A549 (cell line): Measurements from ENCODE around the gene MT3. TPM values are rescaled to one million over a fixed set of nuclear protein-coding genes. Genes with fewer than 3 reads are reported as not detected.

Source experiments
- ATAC-seq, 2 experiments: fragments of 200-7000 bp in 1 of 2; fragments of >200 bp in 1 of 2; cut with Nextera tagmentation in 1 of 2; cut with Tn5 transposase in 1 of 2; 3 replicates each; pipeline versions ENCODE4 v1.8.0 to v1.9.1; 2018 to 2020; ENCODE audit warnings: mild to moderate bottlenecking in 1 of 2, moderate library complexity in 1 of 2
- CTCF ChIA-PET: fragments of 300-600 bp; sonication (Branson Sonifier 250); formaldehyde crosslinking; extraction: SDS; loops from one replicate; lab custom pipeline; 2021; ENCODE audit warnings: antibody characterized with exemption, inconsistent platforms; lab: Yijun Ruan, JAX
- POLR2A ChIA-PET: fragments of 350-600 bp; formaldehyde crosslinking; extraction: SDS; loops from one replicate; lab custom pipeline; 2021; ENCODE audit warnings: antibody characterized with exemption, inconsistent platforms; lab: Yijun Ruan, JAX
- DNase-seq, 2 experiments: peaks; one replicate each; pipeline versions ENCODE4 v3.0.0 to v3.0.0-alpha.2; 2011 to 2016; ENCODE audit warnings: low read depth in 1 of 2, low spot score in 1 of 2
- FAIRE-seq: peaks from 2 replicates; lab custom pipeline; 2011; peaks lifted over from hg19 to GRCh38; lab: Jason Lieb, UNC
- H3K27ac ChIP-seq, 2 experiments: fragments of >200 bp; sonication (Bioruptor Twin); formaldehyde crosslinking; 3 replicates each; pipeline ENCODE4 v1.5.1; 2016 to 2017
- H3K4me1 ChIP-seq: fragments of >200 bp; sonication (Bioruptor Twin); formaldehyde crosslinking; 3 replicates; pipeline ENCODE4 v1.6.1; 2016
- H3K4me2 ChIP-seq: fragments of >200 bp; sonication (Bioruptor Twin); formaldehyde crosslinking; 3 replicates; pipeline ENCODE4 v1.6.1; 2016
- H3K4me3 ChIP-seq: fragments of >200 bp; sonication (Bioruptor Twin); formaldehyde crosslinking; 3 replicates; pipeline ENCODE4 v1.5.1; 2016
- H3K9me3 ChIP-seq: fragments of >200 bp; sonication (Bioruptor Twin); formaldehyde crosslinking; 3 replicates; pipeline ENCODE4 v1.6.1; 2016
- CBX8 ChIP-seq: fragments of 200-600 bp; sonication (generic); IDR thresholded peaks from 2 replicates; pipeline ENCODE4 v1.6.1; 2016
- CEBPB ChIP-seq, 2 experiments: fragments of >200 bp in 1 of 2; sonication (Bioruptor Twin) in 1 of 2; formaldehyde crosslinking in 1 of 2; IDR thresholded peaks; 2 replicates each; pipeline ENCODE4 v1.6.1; 2012 to 2016
- EHMT2 ChIP-seq: fragments of 200-600 bp; sonication (generic); IDR thresholded peaks from 2 replicates; pipeline ENCODE4 v1.6.1; 2016; ENCODE audit warnings: antibody characterized with exemption, low read depth, mild to moderate bottlenecking, moderate library complexity
- ELK1 ChIP-seq: fragments of 150-350 bp; IDR thresholded peaks from 2 replicates; pipeline ENCODE4 v1.6.1; 2014; ENCODE audit warnings: low read depth, mild to moderate bottlenecking, low read length
- FOSB ChIP-seq: fragments of 250-450 bp; sonication (Bioruptor Pico); IDR thresholded peaks from 2 replicates; pipeline ENCODE4 v1.5.0; 2020; ENCODE audit warnings: mild to moderate bottlenecking, moderate library complexity
- FOXS1 ChIP-seq: fragments of 250-450 bp; sonication (Bioruptor Pico); IDR thresholded peaks from 2 replicates; pipeline ENCODE4 v1.5.0; 2020; ENCODE audit warnings: mild to moderate bottlenecking, moderate library complexity
- HEYL ChIP-seq: fragments of 250-450 bp; sonication (Bioruptor Pico); IDR thresholded peaks from 2 replicates; pipeline ENCODE4 v1.8.0; 2021; ENCODE audit warnings: mild to moderate bottlenecking, moderate library complexity
- HOXB5 ChIP-seq: fragments of 250-450 bp; sonication (Bioruptor Pico); IDR thresholded peaks from 2 replicates; pipeline ENCODE4 v1.5.0; 2020; ENCODE audit warnings: mild to moderate bottlenecking, moderate library complexity
- MAFK ChIP-seq: fragments of 450-650 bp; IDR thresholded peaks from 2 replicates; pipeline ENCODE4 v1.6.1; 2014; ENCODE audit not compliant: partially characterized antibody
- MYC ChIP-seq: IDR thresholded peaks from 2 replicates; pipeline ENCODE4 v1.6.1; 2012; ENCODE audit warnings: mild to moderate bottlenecking, inconsistent platforms, low read length, improper control_type of control experiment, borderline replicate concordance
- NFE2L2 ChIP-seq: fragments of 150-350 bp; conservative IDR thresholded peaks from 2 replicates; pipeline ENCODE4 v1.6.1; 2014; ENCODE audit warnings: low read length
- NPAS2 ChIP-seq: fragments of 250-450 bp; sonication (Bioruptor Pico); IDR thresholded peaks from 2 replicates; pipeline ENCODE4 v1.8.0; 2022; ENCODE audit warnings: mild to moderate bottlenecking, moderate library complexity, borderline replicate concordance
- POLR2AphosphoS2 ChIP-seq: conservative IDR thresholded peaks from 2 replicates; pipeline ENCODE4 v1.6.1; 2012; ENCODE audit warnings: low read length, improper control_type of control experiment, inconsistent platforms
- REST ChIP-seq: fragments of 200-600 bp; sonication (generic); IDR thresholded peaks from 2 replicates; pipeline ENCODE4 v1.6.1; 2016; ENCODE audit warnings: antibody characterized with exemption, mild to moderate bottlenecking, moderate library complexity
- SMC3 ChIP-seq: fragments of >200 bp; sonication (Bioruptor Twin); formaldehyde crosslinking; IDR thresholded peaks from 3 replicates; pipeline ENCODE4 v1.6.1; 2018; ENCODE audit warnings: inconsistent platforms
- USF2 ChIP-seq: fragments of 450-650 bp; IDR thresholded peaks from 2 replicates; pipeline ENCODE4 v1.6.1; 2014; ENCODE audit warnings: antibody characterized with exemption
- ZC3H11A ChIP-seq: fragments of 450-650 bp; IDR thresholded peaks from 2 replicates; pipeline ENCODE4 v1.6.1; 2014; ENCODE audit warnings: antibody characterized with exemption, mild to moderate bottlenecking
- ZNF302 ChIP-seq: fragments of 250-450 bp; sonication (Bioruptor Pico); IDR thresholded peaks from 2 replicates; pipeline ENCODE4 v1.9.0; 2021; ENCODE audit warnings: inconsistent platforms, mild to moderate bottlenecking, moderate library complexity
- ZSCAN20 ChIP-seq: fragments of 250-450 bp; sonication (Bioruptor Pico); IDR thresholded peaks from 2 replicates; pipeline ENCODE4 v1.8.0; 2022; ENCODE audit warnings: mild to moderate bottlenecking, moderate library complexity
- WGBS: methylation state at CpG from one replicate; pipeline ENCODE4 v1.1.6; 2017; ENCODE audit errors: missing lambda C conversion rate; 5-methylcytosine and 5-hydroxymethylcytosine counted together
- polyA plus RNA-seq, 4 experiments: library from polyadenylated mRNA; depleted of rRNA in 3 of 4; stranded (reverse); fragments of >200 nt; fragmentation: RNase III in 1 of 4; extraction: RNeasy Plus Mini Kit Qiagen cat#74134 plus additional on column Dnase treatment in 1 of 4; gene quantifications; 2 replicates in 3 of 4; 3 replicates in 1 of 4; pipeline ENCODE4 v1.2.3, GENCODE V29; 2011 to 2017
- TF ChIP-seq, protein P1 (sequence below): fragments of 250-450 bp; sonication (Bioruptor Pico); IDR thresholded peaks from 2 replicates; pipeline ENCODE4 v1.5.0; 2021; ENCODE audit warnings: mild to moderate bottlenecking, moderate library complexity, borderline replicate concordance

MT3 gene
- polyA plus RNA-seq, 2 of the 4 experiments (the other 2 are of a cell fraction), result 0.16 to 0.21 TPM

GRCh38 chr16:56615353-56615752, 26.0 kb downstream of the MT3 start:
- peak overlapping the region; percentile 38 for H3K4me2 ChIP-seq

GRCh38 chr16:56616608-56617211, 27.4 kb downstream of the MT3 start:
- no peak overlapping the region for H3K27ac ChIP-seq
- H3K9me3 ChIP-seq, result no peaks in the 10 kb centered on the region
- ChIA-PET CTCF (interaction anchor here (0.6 to 19.7 kb wide), 3 partner anchors 10 to 178 kb away, joined by 3 to 340 read pairs (median 14); partner anchors contain the start of genes MT1A, MT1B and MT1F), POLR2A (no interaction called here)
- ATAC-seq (no peak), FAIRE-seq (no peak), DNase-seq (no peak)
- no peak overlapping the region for H3K4me3 ChIP-seq
- no peak overlapping the region for H3K4me2 ChIP-seq
- no peak for TF ChIP-seq ZC3H11A
- no peak for TF ChIP-seq NFE2L2
- TF ChIP-seq HOXB5 (CRISPR knock-in tag), result no peak
- no peak for TF ChIP-seq SMC3
- TF ChIP-seq CBX8, result no peak
- TF ChIP-seq ZNF302 (CRISPR knock-in tag), result no peak
- no peak for TF ChIP-seq EHMT2
- TF ChIP-seq CEBPB (IDR thresholded peaks at IDR 0.05), result no peak
- no peak for TF ChIP-seq MAFK
- TF ChIP-seq NPAS2 (CRISPR knock-in tag), result no peak
- no peak for TF ChIP-seq ELK1
- TF ChIP-seq REST, result no peak
- TF ChIP-seq USF2, result no peak
- TF ChIP-seq HEYL (CRISPR knock-in tag), result no peak
- TF ChIP-seq FOXS1 (CRISPR knock-in tag), result no peak
- no peak for TF ChIP-seq POLR2AphosphoS2
- no peak for TF ChIP-seq MYC
- TF ChIP-seq ZSCAN20, result no peak
- TF ChIP-seq, protein P1, sequence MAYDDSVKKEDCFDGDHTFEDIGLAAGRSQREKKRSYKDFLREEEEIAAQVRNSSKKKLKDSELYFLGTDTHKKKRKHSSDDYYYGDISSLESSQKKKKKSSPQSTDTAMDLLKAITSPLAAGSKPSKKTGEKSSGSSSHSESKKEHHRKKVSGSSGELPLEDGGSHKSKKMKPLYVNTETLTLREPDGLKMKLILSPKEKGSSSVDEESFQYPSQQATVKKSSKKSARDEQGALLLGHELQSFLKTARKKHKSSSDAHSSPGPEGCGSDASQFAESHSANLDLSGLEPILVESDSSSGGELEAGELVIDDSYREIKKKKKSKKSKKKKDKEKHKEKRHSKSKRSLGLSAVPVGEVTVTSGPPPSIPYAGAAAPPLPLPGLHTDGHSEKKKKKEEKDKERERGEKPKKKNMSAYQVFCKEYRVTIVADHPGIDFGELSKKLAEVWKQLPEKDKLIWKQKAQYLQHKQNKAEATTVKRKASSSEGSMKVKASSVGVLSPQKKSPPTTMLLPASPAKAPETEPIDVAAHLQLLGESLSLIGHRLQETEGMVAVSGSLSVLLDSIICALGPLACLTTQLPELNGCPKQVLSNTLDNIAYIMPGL (CRISPR knock-in tag), result no peak
- 91% methylated on average over 23 of the region's 23 CpGs for WGBS
- H3K4me1 ChIP-seq, result peaks cover 24% of the 10 kb centered on the region

More at GRCh38 chr16:56615353-56615752, 26.0 kb downstream of the MT3 start:
- Histone ChIP-seq H3K27ac (peak overlapping the region; percentile 7 to 47; a peak in 4 of 6 replicates), H3K4me1 (peaks cover 38% of the 10 kb centered on the region), H3K9me3 (no peaks in the 10 kb centered on the region), H3K4me3 (no peak overlapping the region)
- FAIRE-seq (no peak), DNase-seq (no peak), ATAC-seq (no peak)
- TF ChIP-seq FOSB (CRISPR knock-in tag), result no peak
- POLR2A ChIA-PET, result interaction anchor here (1.4 kb wide), 1 partner anchor 9 kb away, joined by 4 read pairs; no protein-coding TSS in a partner anchor
- CTCF ChIA-PET, result interaction anchor here (4.6 to 19.7 kb wide), 2 partner anchors 9 to 30 kb away, joined by 14 to 340 read pairs; partner anchors contain the start of genes MT1A, MT1B and MT1F
- WGBS, result 61% methylated on average over 3 of the region's 3 CpGs
